Spleen (tissue), 11 donors: ENCODE results near the gene SLC22A1. TPM values are rescaled to one million over a fixed set of nuclear protein-coding genes. Genes with fewer than 3 reads are reported as not detected.
A peak's percentile ranks its signal among the peaks of the same experiment; 100 is the strongest.

Experiments used
- DNase-seq: peaks from one replicate; pipeline ENCODE4 v3.0.0-alpha.2; 2020
- H3K27ac ChIP-seq, 8 donors: fragments of 200-600 bp; sonication (generic) in 7 of 8; 1 replicate in 4 of 8; 2 replicates in 4 of 8; pipeline versions ENCODE4 v1.5.0 to v1.8.0; 2016 to 2021; ENCODE audit warnings: inconsistent platforms in 4 of 8, mild to moderate bottlenecking in 4 of 8, moderate library complexity in 1 of 8
- H3K27me3 ChIP-seq, 7 donors: fragments of 200-600 bp; sonication (generic) in 6 of 7; replicated peaks in 1 of 7; 1 replicate in 4 of 7; 2 replicates in 3 of 7; pipeline versions ENCODE4 v1.5.0 to v1.8.0; 2016 to 2021; ENCODE audit warnings: inconsistent platforms in 3 of 7, mild to moderate bottlenecking in 1 of 7
- H3K36me3 ChIP-seq, 6 donors: fragments of 200-600 bp; sonication (generic) in 5 of 6; 1 replicate in 4 of 6; 2 replicates in 2 of 6; pipeline versions ENCODE4 v1.5.0 to v1.8.0; 2016 to 2021; ENCODE audit warnings: inconsistent platforms in 2 of 6
- H3K4me1 ChIP-seq, 6 donors: fragments of 200-600 bp; sonication (generic) in 5 of 6; 1 replicate in 3 of 6; 2 replicates in 3 of 6; pipeline versions ENCODE4 v1.5.0 to v1.8.0; 2016 to 2021; ENCODE audit warnings: inconsistent platforms in 3 of 6
- H3K4me3 ChIP-seq, 8 donors: fragments of 200-600 bp; sonication (generic) in 7 of 8; 1 replicate in 4 of 8; 2 replicates in 4 of 8; pipeline versions ENCODE4 v1.5.0 to v1.8.0; 2016 to 2021; ENCODE audit warnings: inconsistent platforms in 4 of 8, mild to moderate bottlenecking in 4 of 8, moderate library complexity in 2 of 8
- H3K9me3 ChIP-seq, 8 donors: fragments of 200-600 bp; sonication (generic) in 7 of 8; 1 replicate in 4 of 8; 2 replicates in 4 of 8; pipeline versions ENCODE4 v1.5.0 to v1.8.0; 2016 to 2021; ENCODE audit warnings: inconsistent platforms in 4 of 8
- POLR2A ChIP-seq, 3 donors: fragments of 450-650 bp; IDR thresholded peaks; one replicate each; pipeline ENCODE4 v1.5.1; 2017; ENCODE audit warnings: antibody characterized with exemption in 3 of 3, mild to moderate bottlenecking in 1 of 3
- POLR2AphosphoS5 ChIP-seq, 3 donors: sonication (generic); formaldehyde crosslinking; IDR thresholded peaks; one replicate each; pipeline ENCODE4 v1.5.1; 2017; ENCODE audit warnings: antibody characterized with exemption in 3 of 3
- WGBS, 5 donors: extraction: QIAGEN DNeasy Blood & Tissue Kit in 3 of 5; methylation state at CpG; one replicate each; pipeline versions ENCODE4 v1.1.5 to v1.1.7; 2013 to 2018; 5-methylcytosine and 5-hydroxymethylcytosine counted together
- intact Hi-C: fragments of 100-400 bp; cut with DNase I; formaldehyde crosslinking; loops from one replicate; pipeline ENCODE4 v1.15.0; 2023; ENCODE audit warnings: low total_unique reads
- polyA plus RNA-seq, 3 donors: library from polyadenylated mRNA; stranded (reverse); fragments of 200-250 nt; gene quantifications; one replicate each; pipeline ENCODE4 v1.2.1, GENCODE V29; 2013
- total RNA-seq, 7 donors: library from RNA; depleted of rRNA in 3 of 7; stranded (reverse); fragments of >200 nt in 3 of 7; fragmentation: NEBNext Ultra II Directional in 4 of 7; extraction: Animal tissue kit (Norgen Biotek cat#: 25700) in 4 of 7; gene quantifications; one replicate each; pipeline versions ENCODE4 v1.1.0 to v1.2.1, GENCODE V29; 2016 to 2021
- TF ChIP-seq, protein P1 (sequence below), 11 experiments: fragments of 200-600 bp in 7 of 11; fragments of 450-650 bp in 4 of 11; sonication (generic) in 4 of 11; IDR thresholded peaks in 8 of 11; conservative IDR thresholded peaks in 3 of 11; 1 replicate in 7 of 11; 2 replicates in 4 of 11; pipeline versions ENCODE4 v1.4.0 to v1.8.0; 2016 to 2021; ENCODE audit warnings: antibody characterized with exemption in 11 of 11, inconsistent platforms in 4 of 11, mild to moderate bottlenecking in 1 of 11
- donor health status: healthy with polysubstance abuse.
- donor health status: DM: no; HTN: no; CAD: no; lungs with moderate emphysema.
- donor health status: DM: no; HTN: no; CAD: no.
- donor health status: Bipolar disorder and iron deficiency.
- donor health status: healthy.
- donor health status: DM: no; HTN: no; CAD: no.
- donor health status: DM: yes; HTN: yes; CAD: no.

SLC22A1 gene
- total and polyA plus RNA-seq, 10 donors: 0.23 to 6.1 (median 3.9) TPM

DNA sequence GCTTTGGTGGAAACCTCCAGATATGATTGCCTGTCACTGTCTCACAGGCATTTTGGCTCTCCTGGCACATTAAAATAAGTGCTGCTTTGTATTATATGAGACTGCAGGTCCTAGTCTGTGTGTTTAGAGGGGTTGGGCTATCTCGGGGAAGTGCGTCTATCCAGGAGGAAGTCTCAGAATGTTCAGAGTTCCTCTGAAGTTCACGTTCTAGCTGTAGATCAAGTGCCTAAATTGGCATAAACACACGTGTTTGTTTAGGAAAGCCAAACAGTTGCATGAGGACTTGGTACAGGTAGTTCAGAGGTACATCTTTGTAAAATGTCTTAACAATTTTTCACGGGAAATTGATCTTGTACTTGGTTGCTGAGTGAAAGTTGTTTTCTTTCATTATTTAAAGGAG lies 36.4 kb upstream of the SLC22A1 start:
- intact Hi-C loops: no loop called here
- Histone ChIP-seq H3K36me3 (peaks cover 10 to 100% (median 98%) of the 10 kb centered on the region in 6 donors), H3K9me3 (no peaks in the 10 kb centered on the region), H3K4me3 (no peak overlapping the region), H3K27me3 (no peaks in the 10 kb centered on the region), H3K4me1 (no peaks in the 10 kb centered on the region), H3K27ac (peak overlapping the region in 1 of 8 donors; percentile 5)
- no peak for DNase-seq
- WGBS, 5 donors: 72 to 81% (median 77%) methylated on average over 5 of the region's 5 CpGs
- TF ChIP-seq, protein P1, sequence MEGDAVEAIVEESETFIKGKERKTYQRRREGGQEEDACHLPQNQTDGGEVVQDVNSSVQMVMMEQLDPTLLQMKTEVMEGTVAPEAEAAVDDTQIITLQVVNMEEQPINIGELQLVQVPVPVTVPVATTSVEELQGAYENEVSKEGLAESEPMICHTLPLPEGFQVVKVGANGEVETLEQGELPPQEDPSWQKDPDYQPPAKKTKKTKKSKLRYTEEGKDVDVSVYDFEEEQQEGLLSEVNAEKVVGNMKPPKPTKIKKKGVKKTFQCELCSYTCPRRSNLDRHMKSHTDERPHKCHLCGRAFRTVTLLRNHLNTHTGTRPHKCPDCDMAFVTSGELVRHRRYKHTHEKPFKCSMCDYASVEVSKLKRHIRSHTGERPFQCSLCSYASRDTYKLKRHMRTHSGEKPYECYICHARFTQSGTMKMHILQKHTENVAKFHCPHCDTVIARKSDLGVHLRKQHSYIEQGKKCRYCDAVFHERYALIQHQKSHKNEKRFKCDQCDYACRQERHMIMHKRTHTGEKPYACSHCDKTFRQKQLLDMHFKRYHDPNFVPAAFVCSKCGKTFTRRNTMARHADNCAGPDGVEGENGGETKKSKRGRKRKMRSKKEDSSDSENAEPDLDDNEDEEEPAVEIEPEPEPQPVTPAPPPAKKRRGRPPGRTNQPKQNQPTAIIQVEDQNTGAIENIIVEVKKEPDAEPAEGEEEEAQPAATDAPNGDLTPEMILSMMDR (IDR thresholded peaks at IDR 0.05 in 8 of 11, conservative IDR thresholded peaks at IDR 0.05 in 3 of 11): no peak
- TF ChIP-seq POLR2A (IDR thresholded peaks at IDR 0.05): no peak
- TF ChIP-seq POLR2AphosphoS5 (IDR thresholded peaks at IDR 0.05): no peak

DNA sequence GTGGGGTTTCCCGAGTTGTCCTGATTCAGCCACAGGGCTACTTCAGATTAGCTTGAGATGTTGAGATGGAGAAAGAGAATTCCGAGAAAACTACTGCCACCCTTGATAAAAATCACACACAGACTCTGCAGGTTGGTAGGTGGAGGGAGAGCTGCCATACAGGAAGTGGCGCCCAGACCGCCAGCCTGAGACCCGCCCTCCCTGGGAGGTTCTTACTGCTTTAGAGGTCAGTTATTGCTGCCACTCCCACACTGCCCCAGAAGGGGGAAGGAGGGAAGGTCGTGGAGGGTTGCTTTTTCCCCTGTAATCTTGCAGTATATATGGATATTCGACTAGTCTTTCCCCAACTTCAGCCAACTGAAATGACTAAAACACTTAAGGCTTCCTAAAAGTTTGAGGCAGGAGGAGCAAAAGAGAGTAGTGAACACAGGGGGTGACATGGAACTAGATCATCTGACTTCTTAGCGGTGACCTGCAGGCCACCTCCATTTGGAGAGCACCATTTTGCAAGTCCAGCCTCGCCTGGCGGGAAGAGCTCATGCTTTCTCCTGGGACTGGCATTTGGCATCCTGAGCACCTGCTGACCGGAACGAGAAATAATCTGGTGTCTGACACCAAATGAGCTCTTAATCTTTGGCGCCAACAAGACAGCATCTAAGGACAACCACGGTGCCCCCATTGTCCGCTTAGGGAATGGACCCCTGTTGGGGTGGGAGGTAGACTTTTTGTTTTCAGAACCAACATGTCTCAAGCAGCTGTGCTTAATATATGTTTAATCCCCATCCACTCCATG lies 35.7 kb upstream of the SLC22A1 start:
- WGBS, 5 donors: 88 to 93% (median 91%) methylated on average over 15 of the region's 15 CpGs
- DNase-seq: peak; percentile 72
- no peaks in the 10 kb centered on the region for H3K27me3 ChIP-seq
- TF ChIP-seq POLR2AphosphoS5 (IDR thresholded peaks at IDR 0.05) (peak in 1 of 3 donors; percentile 16), POLR2A (IDR thresholded peaks at IDR 0.05) (no peak)
- H3K27ac ChIP-seq: peak overlapping the region in 1 of 8 donors; percentile 5
- intact Hi-C loops: no loop called here
- H3K9me3 ChIP-seq: no peaks in the 10 kb centered on the region
- H3K36me3 ChIP-seq: peaks cover 6 to 100% (median 98%) of the 10 kb centered on the region in 6 donors
- no peak overlapping the region for H3K4me3 ChIP-seq
- no peaks in the 10 kb centered on the region for H3K4me1 ChIP-seq

DNA sequence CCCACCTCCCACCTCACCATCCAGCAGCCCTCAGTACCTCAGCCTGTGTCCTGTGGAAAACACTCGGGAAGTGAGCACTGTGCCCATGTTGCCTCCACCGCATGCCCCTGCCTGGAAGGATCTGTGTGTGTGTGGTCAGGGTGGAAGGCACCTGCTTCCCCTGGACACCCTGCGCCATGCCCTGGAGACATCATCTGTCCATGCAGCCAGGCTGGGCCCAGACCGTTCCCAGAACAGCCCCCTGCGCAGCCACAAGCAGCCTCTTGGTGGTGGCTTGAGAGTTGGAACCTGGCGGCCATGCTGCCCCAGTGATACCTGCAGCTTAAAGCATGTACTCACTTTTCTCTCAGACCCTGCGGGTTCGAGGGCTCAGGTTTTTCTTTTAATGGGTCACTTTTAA lies 34.9 kb upstream of the SLC22A1 start:
- H3K4me1 ChIP-seq: no peaks in the 10 kb centered on the region
- no peak overlapping the region for H3K4me3 ChIP-seq
- intact Hi-C loops: no loop called here
- no peaks in the 10 kb centered on the region for H3K27me3 ChIP-seq
- no peak overlapping the region for H3K27ac ChIP-seq
- peak in 1 of 3 donors; percentile 42 for TF ChIP-seq POLR2AphosphoS5 (IDR thresholded peaks at IDR 0.05)
- no peak for TF ChIP-seq POLR2A (IDR thresholded peaks at IDR 0.05)
- 91 to 96% (median 95%) methylated on average over 7 to 8 of the region's 8 CpGs for WGBS, 5 donors
- H3K36me3 ChIP-seq: peaks cover 6 to 100% (median 97%) of the 10 kb centered on the region in 6 donors
- no peak for DNase-seq
- H3K9me3 ChIP-seq: no peaks in the 10 kb centered on the region

DNA sequence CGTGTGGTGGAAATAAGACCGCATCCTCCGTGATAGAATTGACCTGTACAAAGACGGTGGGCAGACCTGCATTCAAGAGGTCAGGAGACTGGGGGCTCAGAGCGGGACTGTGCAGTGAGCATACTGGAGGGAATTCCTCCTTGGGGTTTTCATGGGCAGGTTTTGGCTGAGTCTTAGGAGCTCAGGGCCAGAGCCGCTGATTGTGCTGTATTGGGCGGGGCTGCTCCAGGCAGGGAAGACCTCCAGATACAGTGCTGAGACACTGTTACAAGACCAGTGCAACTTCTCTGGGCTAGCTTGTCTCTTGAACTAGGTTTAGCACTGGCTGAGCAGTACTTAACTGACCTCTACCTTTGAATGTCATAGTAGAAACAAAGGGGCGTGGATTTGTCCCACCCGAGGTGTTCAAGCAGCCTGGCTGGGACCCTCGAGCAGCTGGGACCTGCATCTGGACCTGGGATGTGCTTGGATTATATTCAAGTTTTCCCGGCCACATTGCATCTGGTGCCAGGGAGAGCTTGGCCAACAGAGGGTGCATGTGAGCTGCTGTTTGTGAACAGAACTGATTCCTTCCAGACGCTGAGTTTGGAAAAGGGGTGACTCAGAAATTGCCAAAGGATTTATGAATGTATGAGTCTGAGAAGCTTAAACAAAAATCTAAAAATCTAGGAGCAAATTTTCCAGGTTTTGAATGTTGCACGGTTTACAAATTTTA lies 33.4 kb upstream of the SLC22A1 start:
- WGBS, 5 donors: 75 to 86% (median 83%) methylated on average over 13 of the region's 13 CpGs
- peak overlapping the region in 1 of 8 donors; percentile 22 for H3K27ac ChIP-seq
- H3K4me1 ChIP-seq: no peaks in the 10 kb centered on the region
- TF ChIP-seq POLR2A (IDR thresholded peaks at IDR 0.05) (no peak), POLR2AphosphoS5 (IDR thresholded peaks at IDR 0.05) (no peak)
- TF ChIP-seq, protein P1 (IDR thresholded peaks at IDR 0.05 in 8 of 11, conservative IDR thresholded peaks at IDR 0.05 in 3 of 11): peak in 5 of 11 experiments; percentile 7 to 46 (median 31)
- H3K27me3 ChIP-seq: no peaks in the 10 kb centered on the region
- no peak for DNase-seq
- intact Hi-C loops: no loop called here
- peaks cover 6 to 100% (median 97%) of the 10 kb centered on the region in 6 donors for H3K36me3 ChIP-seq
- H3K4me3 ChIP-seq: no peak overlapping the region
- H3K9me3 ChIP-seq: no peaks in the 10 kb centered on the region
